Measurements from ENCODE around the gene CD151.

Gene CD151

GRCh38 chr11:859394-860131 lies 26.8 kb downstream of the CD151 start:
- Histone ChIP-seq H4K5ac (ENCODE audit: low read length) (no peak overlapping the region), H2BK120ac (ENCODE audit: low read depth, low read length) (no peak overlapping the region), H3K4me3 (ENCODE audit: low read length) (no peak overlapping the region), H3K18ac (ENCODE audit: low read length) (no peak overlapping the region), H3K56ac (ENCODE audit: low read length) (no peak overlapping the region), H3K4me1 (ENCODE audit: control insufficient read depth, low read depth, low read length) (no peaks in the 10 kb centered on the region), H2AK5ac (ENCODE audit: low read length) (no peak overlapping the region), H3K79me1 (ENCODE audit: low read length) (no peaks in the 10 kb centered on the region), H3K23ac (ENCODE audit: low read length) (no peak overlapping the region), H3K4me2 (ENCODE audit: low read length) (no peak overlapping the region), H2BK5ac (ENCODE audit: low read length) (no peak overlapping the region), H3K27ac (ENCODE audit: low read depth, low read length) (no peak overlapping the region), H2BK15ac (replicated peaks; ENCODE audit: low read depth) (no peak overlapping the region), H3K9ac (ENCODE audit: low read length) (no peak overlapping the region), H4K8ac (ENCODE audit: low read depth, low read length) (no peak overlapping the region), H3K4ac (ENCODE audit: low read depth, low read length) (no peak overlapping the region), H3K79me2 (ENCODE audit: control insufficient read depth, insufficient read depth, low read length) (no peaks in the 10 kb centered on the region), H3K36me3 (ENCODE audit: control insufficient read depth, insufficient read depth, low read length) (no peaks in the 10 kb centered on the region), H3K27me3 (ENCODE audit: insufficient read depth, low read length, poor library complexity) (no peaks in the 10 kb centered on the region)
- no peak for DNase-seq
- WGBS (ENCODE audit: extremely low coverage, insufficient coverage, low lambda C conversion rate): no CpG with 5 or more reads among the region's 31 CpGs

GRCh38 chr11:860234-861104 lies 27.7 kb downstream of the CD151 start:
- no peak overlapping the region for H3K18ac ChIP-seq (ENCODE audit: low read length)
- H3K79me2 ChIP-seq (ENCODE audit: control insufficient read depth, insufficient read depth, low read length): no peaks in the 10 kb centered on the region
- H3K4me2 ChIP-seq (ENCODE audit: low read length): no peak overlapping the region
- no peak overlapping the region for H2BK15ac ChIP-seq (replicated peaks; ENCODE audit: low read depth)
- H2BK120ac ChIP-seq (ENCODE audit: low read depth, low read length): no peak overlapping the region
- no peak for DNase-seq
- no peak overlapping the region for H3K9ac ChIP-seq (ENCODE audit: low read length)
- no peaks in the 10 kb centered on the region for H3K27me3 ChIP-seq (ENCODE audit: insufficient read depth, low read length, poor library complexity)
- H3K27ac ChIP-seq (ENCODE audit: low read depth, low read length): no peak overlapping the region
- no peak overlapping the region for H4K5ac ChIP-seq (ENCODE audit: low read length)
- H3K56ac ChIP-seq (ENCODE audit: low read length): no peak overlapping the region
- no peaks in the 10 kb centered on the region for H3K36me3 ChIP-seq (ENCODE audit: control insufficient read depth, insufficient read depth, low read length)
- no peak overlapping the region for H3K4me3 ChIP-seq (ENCODE audit: low read length)
- H3K23ac ChIP-seq (ENCODE audit: low read length): no peak overlapping the region
- no peak overlapping the region for H2BK5ac ChIP-seq (ENCODE audit: low read length)
- no peak overlapping the region for H4K8ac ChIP-seq (ENCODE audit: low read depth, low read length)
- H3K79me1 ChIP-seq (ENCODE audit: low read length): no peaks in the 10 kb centered on the region
- no peaks in the 10 kb centered on the region for H3K4me1 ChIP-seq (ENCODE audit: control insufficient read depth, low read depth, low read length)
- H3K4ac ChIP-seq (ENCODE audit: low read depth, low read length): no peak overlapping the region
- no peak overlapping the region for H2AK5ac ChIP-seq (ENCODE audit: low read length)
- WGBS (ENCODE audit: extremely low coverage, insufficient coverage, low lambda C conversion rate): no CpG with 5 or more reads among the region's 21 CpGs

DNA sequence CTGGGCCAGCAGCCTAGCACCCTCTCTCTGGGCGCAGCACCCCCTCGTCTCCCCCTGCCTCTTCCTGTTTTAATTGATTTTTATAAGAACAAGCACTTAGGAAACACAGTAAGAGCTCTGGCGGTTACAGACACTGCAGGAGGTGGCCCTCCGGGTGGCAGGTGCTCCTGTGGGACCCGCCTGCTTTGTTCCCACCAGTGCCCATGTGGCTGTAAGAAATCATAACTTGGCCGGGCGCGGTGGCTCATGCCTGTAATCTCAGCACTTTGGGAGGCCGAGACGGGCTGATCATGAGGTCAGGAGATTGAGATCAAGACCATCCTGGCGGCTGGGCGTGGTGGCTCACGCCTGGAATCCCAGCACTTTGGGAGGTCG lies 28.3 kb downstream of the CD151 start:
- no peak overlapping the region for H3K27ac ChIP-seq (ENCODE audit: low read depth, low read length)
- no peak overlapping the region for H2BK5ac ChIP-seq (ENCODE audit: low read length)
- H3K4ac ChIP-seq (ENCODE audit: low read depth, low read length): no peak overlapping the region
- no peaks in the 10 kb centered on the region for H3K27me3 ChIP-seq (ENCODE audit: insufficient read depth, low read length, poor library complexity)
- no peaks in the 10 kb centered on the region for H3K4me1 ChIP-seq (ENCODE audit: control insufficient read depth, low read depth, low read length)
- H3K4me2 ChIP-seq (ENCODE audit: low read length): no peak overlapping the region
- DNase-seq: no peak
- H4K5ac ChIP-seq (ENCODE audit: low read length): no peak overlapping the region
- no CpG with 5 or more reads among the region's 14 CpGs for WGBS (ENCODE audit: extremely low coverage, insufficient coverage, low lambda C conversion rate)
- H3K23ac ChIP-seq (ENCODE audit: low read length): no peak overlapping the region
- H3K4me3 ChIP-seq (ENCODE audit: low read length): no peak overlapping the region
- no peaks in the 10 kb centered on the region for H3K79me1 ChIP-seq (ENCODE audit: low read length)
- H2BK120ac ChIP-seq (ENCODE audit: low read depth, low read length): no peak overlapping the region
- H3K18ac ChIP-seq (ENCODE audit: low read length): no peak overlapping the region
- H4K8ac ChIP-seq (ENCODE audit: low read depth, low read length): no peak overlapping the region
- H3K56ac ChIP-seq (ENCODE audit: low read length): no peak overlapping the region
- no peak overlapping the region for H3K9ac ChIP-seq (ENCODE audit: low read length)
- no peak overlapping the region for H2BK15ac ChIP-seq (replicated peaks; ENCODE audit: low read depth)
- H3K36me3 ChIP-seq (ENCODE audit: control insufficient read depth, insufficient read depth, low read length): no peaks in the 10 kb centered on the region
- no peak overlapping the region for H2AK5ac ChIP-seq (ENCODE audit: low read length)
- no peaks in the 10 kb centered on the region for H3K79me2 ChIP-seq (ENCODE audit: control insufficient read depth, insufficient read depth, low read length)

DNA sequence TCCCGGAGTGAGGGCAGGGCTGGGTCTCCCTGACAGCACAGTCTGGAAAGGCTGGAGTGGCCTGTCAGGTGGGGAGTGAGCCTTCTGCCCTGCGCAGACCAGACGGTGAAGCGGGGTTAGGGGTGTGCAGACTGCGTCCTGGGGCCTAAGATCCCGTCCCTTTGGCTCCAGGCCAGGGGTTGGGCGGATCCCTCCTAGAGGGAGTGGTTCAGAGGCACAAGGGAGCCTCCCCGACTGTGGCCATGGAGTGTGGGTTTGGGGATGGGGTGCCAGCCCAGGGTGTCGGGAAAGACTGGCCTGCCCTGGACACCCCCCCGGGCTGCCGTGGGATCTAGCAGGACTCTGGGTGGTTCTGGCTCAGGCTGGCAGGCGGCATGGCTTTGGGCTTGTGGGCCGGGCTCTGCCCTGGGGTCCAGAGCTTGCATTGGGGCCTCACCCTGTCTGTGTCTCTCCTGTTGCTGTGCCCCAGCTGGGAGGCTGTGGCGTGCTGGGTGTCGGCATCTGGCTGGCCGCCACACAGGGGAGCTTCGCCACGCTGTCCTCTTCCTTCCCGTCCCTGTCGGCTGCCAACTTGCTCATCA lies 29.4 kb downstream of the CD151 start:
- Histone ChIP-seq H3K4me2 (ENCODE audit: low read length) (no peak overlapping the region), H3K4me1 (ENCODE audit: control insufficient read depth, low read depth, low read length) (no peaks in the 10 kb centered on the region), H3K4ac (ENCODE audit: low read depth, low read length) (no peak overlapping the region), H3K36me3 (ENCODE audit: control insufficient read depth, insufficient read depth, low read length) (no peaks in the 10 kb centered on the region), H3K27me3 (ENCODE audit: insufficient read depth, low read length, poor library complexity) (no peaks in the 10 kb centered on the region), H2BK15ac (replicated peaks; ENCODE audit: low read depth) (no peak overlapping the region), H2BK5ac (ENCODE audit: low read length) (no peak overlapping the region), H3K27ac (ENCODE audit: low read depth, low read length) (no peak overlapping the region), H2BK120ac (ENCODE audit: low read depth, low read length) (no peak overlapping the region), H2AK5ac (ENCODE audit: low read length) (no peak overlapping the region), H3K79me1 (ENCODE audit: low read length) (no peaks in the 10 kb centered on the region), H3K23ac (ENCODE audit: low read length) (no peak overlapping the region), H3K56ac (ENCODE audit: low read length) (no peak overlapping the region), H3K79me2 (ENCODE audit: control insufficient read depth, insufficient read depth, low read length) (no peaks in the 10 kb centered on the region), H3K4me3 (ENCODE audit: low read length) (no peak overlapping the region), H4K8ac (ENCODE audit: low read depth, low read length) (no peak overlapping the region), H4K5ac (ENCODE audit: low read length) (no peak overlapping the region), H3K9ac (ENCODE audit: low read length) (no peak overlapping the region), H3K18ac (ENCODE audit: low read length) (no peak overlapping the region)
- no CpG with 5 or more reads among the region's 20 CpGs for WGBS (ENCODE audit: extremely low coverage, insufficient coverage, low lambda C conversion rate)
- no peak for DNase-seq

DNA sequence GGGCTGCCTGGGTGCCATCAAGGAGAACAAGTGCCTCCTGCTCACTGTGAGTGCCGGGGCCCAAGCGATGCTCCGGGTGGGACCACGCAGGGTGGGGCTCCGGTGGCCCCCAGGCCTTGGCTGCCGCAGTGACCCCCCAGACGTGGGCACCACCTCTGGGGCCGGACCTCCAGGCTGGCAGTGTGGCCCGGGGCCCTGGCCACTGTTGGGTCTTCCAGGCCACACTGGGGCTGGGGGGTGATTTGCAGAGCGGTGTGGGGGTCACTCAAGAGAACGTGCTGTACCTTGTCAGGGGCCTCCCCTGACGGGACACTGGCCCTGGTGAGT lies 29.9 kb downstream of the CD151 start:
- Histone ChIP-seq H3K4me3 (ENCODE audit: low read length) (no peak overlapping the region), H3K4ac (ENCODE audit: low read depth, low read length) (no peak overlapping the region), H2BK15ac (replicated peaks; ENCODE audit: low read depth) (no peak overlapping the region), H3K56ac (ENCODE audit: low read length) (no peak overlapping the region), H2AK5ac (ENCODE audit: low read length) (no peak overlapping the region), H3K79me2 (ENCODE audit: control insufficient read depth, insufficient read depth, low read length) (no peaks in the 10 kb centered on the region), H4K5ac (ENCODE audit: low read length) (no peak overlapping the region), H2BK120ac (ENCODE audit: low read depth, low read length) (no peak overlapping the region), H3K79me1 (ENCODE audit: low read length) (no peaks in the 10 kb centered on the region), H4K8ac (ENCODE audit: low read depth, low read length) (no peak overlapping the region), H3K4me1 (ENCODE audit: control insufficient read depth, low read depth, low read length) (no peaks in the 10 kb centered on the region), H3K27ac (ENCODE audit: low read depth, low read length) (no peak overlapping the region), H3K4me2 (ENCODE audit: low read length) (no peak overlapping the region), H3K18ac (ENCODE audit: low read length) (no peak overlapping the region), H2BK5ac (ENCODE audit: low read length) (no peak overlapping the region), H3K9ac (ENCODE audit: low read length) (no peak overlapping the region), H3K36me3 (ENCODE audit: control insufficient read depth, insufficient read depth, low read length) (no peaks in the 10 kb centered on the region), H3K23ac (ENCODE audit: low read length) (no peak overlapping the region), H3K27me3 (ENCODE audit: insufficient read depth, low read length, poor library complexity) (no peaks in the 10 kb centered on the region)
- no peak for DNase-seq
- no CpG with 5 or more reads among the region's 12 CpGs for WGBS (ENCODE audit: extremely low coverage, insufficient coverage, low lambda C conversion rate)

Measured in mesendoderm (in vitro differentiated cells).